A673 (cell line): ENCODE measurements around the gene NECAB3.

Experiments
- EZH2 ChIP-seq: fragments of 200-600 bp; sonication (generic); IDR thresholded peaks from 2 replicates; pipeline ENCODE4 v1.6.1; 2017; ENCODE audit warnings: borderline replicate concordance, low read depth, mild to moderate bottlenecking, mixed read lengths, antibody characterized with exemption, low read length; ENCODE audit not compliant: poor library complexity, severe bottlenecking
- TF ChIP-seq, protein P1 (sequence below): fragments of 300-800, 200-600 bp; sonication (generic); conservative IDR thresholded peaks from 2 replicates; pipeline ENCODE4 v1.5.1; 2017; ENCODE audit warnings: low read depth, mild to moderate bottlenecking, antibody characterized with exemption, low read length, moderate library complexity, mixed read lengths

DNA sequence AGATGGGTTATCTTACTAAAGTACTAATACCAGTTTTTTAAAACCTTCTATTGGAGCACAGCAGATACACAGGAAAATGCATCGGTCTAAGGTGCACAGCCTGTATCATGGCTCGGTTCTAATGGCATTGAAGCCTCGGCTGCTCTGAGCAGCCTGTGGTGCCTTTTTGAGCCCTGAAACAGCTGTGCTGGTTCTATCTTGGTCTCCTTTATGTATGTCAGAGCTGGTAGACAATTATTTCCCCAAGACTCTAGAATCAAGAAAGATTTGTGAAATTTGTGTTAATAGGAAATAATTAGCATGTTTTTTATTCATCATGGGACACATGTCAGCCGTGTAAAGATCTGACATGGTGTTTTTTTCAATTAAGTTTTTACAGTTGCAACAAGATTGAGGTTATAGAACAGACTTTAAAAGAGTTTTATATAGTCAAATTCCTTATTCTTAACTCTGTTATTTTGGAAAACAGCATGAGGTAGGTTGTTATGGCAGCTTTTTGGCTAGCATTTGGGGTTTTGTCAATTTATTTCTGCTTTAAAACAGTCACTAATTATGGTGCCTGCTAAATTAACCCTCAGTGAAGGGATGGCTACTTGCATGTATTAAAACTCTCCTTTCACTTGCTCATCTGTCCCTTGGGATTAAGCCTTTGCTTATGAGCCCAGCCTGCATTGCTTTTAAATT lies 52.4 kb downstream of the NECAB3 start:
- TF ChIP-seq, protein P1, sequence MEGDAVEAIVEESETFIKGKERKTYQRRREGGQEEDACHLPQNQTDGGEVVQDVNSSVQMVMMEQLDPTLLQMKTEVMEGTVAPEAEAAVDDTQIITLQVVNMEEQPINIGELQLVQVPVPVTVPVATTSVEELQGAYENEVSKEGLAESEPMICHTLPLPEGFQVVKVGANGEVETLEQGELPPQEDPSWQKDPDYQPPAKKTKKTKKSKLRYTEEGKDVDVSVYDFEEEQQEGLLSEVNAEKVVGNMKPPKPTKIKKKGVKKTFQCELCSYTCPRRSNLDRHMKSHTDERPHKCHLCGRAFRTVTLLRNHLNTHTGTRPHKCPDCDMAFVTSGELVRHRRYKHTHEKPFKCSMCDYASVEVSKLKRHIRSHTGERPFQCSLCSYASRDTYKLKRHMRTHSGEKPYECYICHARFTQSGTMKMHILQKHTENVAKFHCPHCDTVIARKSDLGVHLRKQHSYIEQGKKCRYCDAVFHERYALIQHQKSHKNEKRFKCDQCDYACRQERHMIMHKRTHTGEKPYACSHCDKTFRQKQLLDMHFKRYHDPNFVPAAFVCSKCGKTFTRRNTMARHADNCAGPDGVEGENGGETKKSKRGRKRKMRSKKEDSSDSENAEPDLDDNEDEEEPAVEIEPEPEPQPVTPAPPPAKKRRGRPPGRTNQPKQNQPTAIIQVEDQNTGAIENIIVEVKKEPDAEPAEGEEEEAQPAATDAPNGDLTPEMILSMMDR = no peak
- TF ChIP-seq EZH2 = no peak
